Panc1 (cell line): ENCODE results near the gene FAP. TPM values are rescaled to one million over a fixed set of nuclear protein-coding genes. Genes with fewer than 3 reads are reported as not detected.

Source experiments
- ATAC-seq: fragments of 200-7000 bp; cut with Tn5 transposase; 2 replicates; pipeline ENCODE4 v1.9.1; 2020; ENCODE audit warnings: mild to moderate bottlenecking, moderate library complexity
- BruUV-seq: library from RNA; stranded (reverse); fragments of 400-500 nt; replicated peaks from 2 replicates; lab custom pipeline; 2021; lab: Mats Ljungman, UMichigan
- CTCF ChIA-PET: fragments of 300-600 bp; sonication (Branson Sonifier 250); formaldehyde crosslinking; loops from one replicate; lab custom pipeline; 2022; ENCODE audit warnings: antibody characterized with exemption; lab: Charles Lee
- POLR2A ChIA-PET: fragments of 300-600 bp; sonication (Branson Sonifier 250); formaldehyde crosslinking; loops from one replicate; lab custom pipeline; 2022; ENCODE audit warnings: antibody characterized with exemption; lab: Charles Lee
- DNase-seq: peaks from one replicate; pipeline ENCODE4 v3.0.0-alpha.2; 2010; ENCODE audit warnings: low read depth, low spot score
- H3K27ac ChIP-seq: 2 replicates; pipeline ENCODE4 v1.5.1; 2011; ENCODE audit warnings: mild to moderate bottlenecking, low read length, inconsistent platforms
- H3K27me3 ChIP-seq: fragments of 200-500 bp; sonication (Bioruptor generic); 2 replicates; pipeline ENCODE4 v1.6.0; 2014; ENCODE audit warnings: low read length, inconsistent platforms; ENCODE audit not compliant: control insufficient read depth, insufficient read depth
- H3K36me3 ChIP-seq: fragments of 200-500 bp; sonication (Bioruptor generic); 2 replicates; pipeline ENCODE4 v1.5.1; 2014; ENCODE audit warnings: inconsistent platforms, mild to moderate bottlenecking, low read length, moderate library complexity; ENCODE audit not compliant: control insufficient read depth, insufficient read depth
- H3K4me1 ChIP-seq: 2 replicates; pipeline ENCODE4 v1.5.1; 2011; ENCODE audit warnings: inconsistent platforms, mild to moderate bottlenecking, low read length, moderate library complexity; ENCODE audit not compliant: control insufficient read depth, insufficient read depth
- H3K4me3 ChIP-seq, 2 experiments: 2 replicates each; pipeline ENCODE4 v1.5.1; 2011 to 2012; ENCODE audit warnings: low read depth in 2 of 2, low read length in 2 of 2, mild to moderate bottlenecking in 2 of 2, inconsistent platforms in 1 of 2, moderate library complexity in 1 of 2
- H3K9me3 ChIP-seq: fragments of 200-500 bp; sonication (Bioruptor generic); 2 replicates; pipeline ENCODE4 v1.5.1; 2014; ENCODE audit warnings: low read depth, mild to moderate bottlenecking, inconsistent platforms, low read length, moderate library complexity; ENCODE audit not compliant: control insufficient read depth, insufficient read depth
- POLR2AphosphoS5 ChIP-seq: IDR thresholded peaks from 2 replicates; pipeline ENCODE4 v1.6.1; 2012; ENCODE audit warnings: mild to moderate bottlenecking, low read depth, low read length, moderate library complexity
- SIN3A ChIP-seq: IDR thresholded peaks from 2 replicates; pipeline ENCODE4 v1.6.1; 2012; ENCODE audit warnings: low read depth, mild to moderate bottlenecking, low read length, moderate library complexity, borderline replicate concordance; ENCODE audit not compliant: insufficient read depth
- TCF7L2 ChIP-seq: IDR thresholded peaks from 2 replicates; pipeline ENCODE4 v1.6.1; 2011; ENCODE audit warnings: mild to moderate bottlenecking, low read depth, low read length, inconsistent platforms
- in situ Hi-C: cut with HindIII; loops from 2 replicates; pipeline ENCODE4 v1.10.0; 2016; ENCODE audit warnings: low sequenced_read_pairs, low pct_unique_long_range_greater_than_20kb
- intact Hi-C: fragments of 100-400 bp; cut with micrococcal nuclease; formaldehyde crosslinking; loops from one replicate; pipeline ENCODE4 v1.10.0; 2022; ENCODE audit not compliant: unreplicated experiment
- total RNA-seq: library from RNA; stranded (reverse); gene quantifications from one replicate; pipeline ENCODE4 v1.2.1, GENCODE V29; 2021; ENCODE audit not compliant: unreplicated experiment
- TF ChIP-seq, protein P1 (sequence below), 2 experiments: IDR thresholded peaks; 2 replicates each; pipeline ENCODE4 v1.6.1; 2011 to 2012; ENCODE audit warnings: low read depth in 2 of 2, control low read depth in 1 of 2, low read length in 1 of 2, mild to moderate bottlenecking in 1 of 2, moderate library complexity in 1 of 2; ENCODE audit not compliant: insufficient read depth in 1 of 2
- TF ChIP-seq, protein P2 (sequence below): fragments of 450-650 bp; IDR thresholded peaks from 2 replicates; pipeline ENCODE4 v1.5.1; 2017; ENCODE audit warnings: mild to moderate bottlenecking

The FAP gene
- total RNA-seq, 1 experiment from 2014 or later = not detected

DNA sequence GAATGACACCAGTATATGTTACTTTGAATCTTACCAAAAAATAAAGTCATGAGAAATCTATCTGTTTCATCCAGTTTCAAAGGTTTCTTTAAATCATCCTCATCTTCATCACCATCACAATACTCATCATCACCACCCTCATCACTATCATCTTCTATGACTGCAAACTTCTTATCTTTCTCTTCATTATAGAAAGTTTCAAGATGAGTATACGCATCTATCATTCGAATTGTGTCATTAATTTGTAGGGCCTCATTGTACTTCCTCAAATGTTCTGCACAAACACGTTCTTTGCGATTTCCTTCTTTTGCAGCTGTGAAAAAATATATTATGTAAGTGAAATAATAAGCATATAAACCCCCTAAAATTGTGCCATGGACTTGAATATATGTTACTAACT is 34.1 kb upstream of the FAP start:
- Histone ChIP-seq H3K9me3 (no peaks in the 10 kb centered on the region), H3K27ac (no peak overlapping the region), H3K27me3 (no peaks in the 10 kb centered on the region), H3K36me3 (no peaks in the 10 kb centered on the region), H3K4me1 (no peaks in the 10 kb centered on the region), H3K4me3 (no peak overlapping the region)
- in situ Hi-C loops = no loop called here
- ATAC-seq (no peak), DNase-seq (no peak)
- TF ChIP-seq POLR2AphosphoS5 (no peak), SIN3A (no peak), TCF7L2 (no peak)
- TF ChIP-seq, protein P1, sequence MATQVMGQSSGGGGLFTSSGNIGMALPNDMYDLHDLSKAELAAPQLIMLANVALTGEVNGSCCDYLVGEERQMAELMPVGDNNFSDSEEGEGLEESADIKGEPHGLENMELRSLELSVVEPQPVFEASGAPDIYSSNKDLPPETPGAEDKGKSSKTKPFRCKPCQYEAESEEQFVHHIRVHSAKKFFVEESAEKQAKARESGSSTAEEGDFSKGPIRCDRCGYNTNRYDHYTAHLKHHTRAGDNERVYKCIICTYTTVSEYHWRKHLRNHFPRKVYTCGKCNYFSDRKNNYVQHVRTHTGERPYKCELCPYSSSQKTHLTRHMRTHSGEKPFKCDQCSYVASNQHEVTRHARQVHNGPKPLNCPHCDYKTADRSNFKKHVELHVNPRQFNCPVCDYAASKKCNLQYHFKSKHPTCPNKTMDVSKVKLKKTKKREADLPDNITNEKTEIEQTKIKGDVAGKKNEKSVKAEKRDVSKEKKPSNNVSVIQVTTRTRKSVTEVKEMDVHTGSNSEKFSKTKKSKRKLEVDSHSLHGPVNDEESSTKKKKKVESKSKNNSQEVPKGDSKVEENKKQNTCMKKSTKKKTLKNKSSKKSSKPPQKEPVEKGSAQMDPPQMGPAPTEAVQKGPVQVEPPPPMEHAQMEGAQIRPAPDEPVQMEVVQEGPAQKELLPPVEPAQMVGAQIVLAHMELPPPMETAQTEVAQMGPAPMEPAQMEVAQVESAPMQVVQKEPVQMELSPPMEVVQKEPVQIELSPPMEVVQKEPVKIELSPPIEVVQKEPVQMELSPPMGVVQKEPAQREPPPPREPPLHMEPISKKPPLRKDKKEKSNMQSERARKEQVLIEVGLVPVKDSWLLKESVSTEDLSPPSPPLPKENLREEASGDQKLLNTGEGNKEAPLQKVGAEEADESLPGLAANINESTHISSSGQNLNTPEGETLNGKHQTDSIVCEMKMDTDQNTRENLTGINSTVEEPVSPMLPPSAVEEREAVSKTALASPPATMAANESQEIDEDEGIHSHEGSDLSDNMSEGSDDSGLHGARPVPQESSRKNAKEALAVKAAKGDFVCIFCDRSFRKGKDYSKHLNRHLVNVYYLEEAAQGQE (IDR thresholded peaks at IDR 0.05; ENCODE audit: insufficient read depth in 1 of 2, low read depth in 2 of 2, low read length in 1 of 2) = no peak
- TF ChIP-seq, protein P2, sequence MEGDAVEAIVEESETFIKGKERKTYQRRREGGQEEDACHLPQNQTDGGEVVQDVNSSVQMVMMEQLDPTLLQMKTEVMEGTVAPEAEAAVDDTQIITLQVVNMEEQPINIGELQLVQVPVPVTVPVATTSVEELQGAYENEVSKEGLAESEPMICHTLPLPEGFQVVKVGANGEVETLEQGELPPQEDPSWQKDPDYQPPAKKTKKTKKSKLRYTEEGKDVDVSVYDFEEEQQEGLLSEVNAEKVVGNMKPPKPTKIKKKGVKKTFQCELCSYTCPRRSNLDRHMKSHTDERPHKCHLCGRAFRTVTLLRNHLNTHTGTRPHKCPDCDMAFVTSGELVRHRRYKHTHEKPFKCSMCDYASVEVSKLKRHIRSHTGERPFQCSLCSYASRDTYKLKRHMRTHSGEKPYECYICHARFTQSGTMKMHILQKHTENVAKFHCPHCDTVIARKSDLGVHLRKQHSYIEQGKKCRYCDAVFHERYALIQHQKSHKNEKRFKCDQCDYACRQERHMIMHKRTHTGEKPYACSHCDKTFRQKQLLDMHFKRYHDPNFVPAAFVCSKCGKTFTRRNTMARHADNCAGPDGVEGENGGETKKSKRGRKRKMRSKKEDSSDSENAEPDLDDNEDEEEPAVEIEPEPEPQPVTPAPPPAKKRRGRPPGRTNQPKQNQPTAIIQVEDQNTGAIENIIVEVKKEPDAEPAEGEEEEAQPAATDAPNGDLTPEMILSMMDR = no peak
- POLR2A ChIA-PET = no interaction called here
- no TSS peak for BruUV-seq
- CTCF ChIA-PET = no interaction called here
- intact Hi-C loops = no loop called here

DNA sequence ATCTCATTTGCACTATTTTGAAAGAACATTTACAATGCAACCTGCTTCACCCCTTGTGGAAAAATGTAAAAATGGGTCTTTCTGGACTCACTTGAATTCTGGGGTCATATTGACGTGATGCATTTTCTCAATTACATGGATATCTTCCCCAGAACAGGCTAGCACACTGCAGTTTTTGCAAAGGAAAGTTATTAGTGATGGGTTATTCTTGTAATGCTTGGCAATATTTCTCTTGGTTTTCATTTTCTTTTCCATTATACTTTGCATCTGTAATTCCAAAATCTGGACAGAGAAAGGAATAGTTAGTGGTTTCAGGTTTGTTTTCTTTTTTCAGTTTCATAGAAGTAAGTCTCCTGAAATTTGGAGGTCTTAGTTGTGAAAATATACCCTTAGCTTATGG is 24.8 kb upstream of the FAP start:
- no peak for ATAC-seq
- ChIA-PET POLR2A (no interaction called here), CTCF (no interaction called here)
- in situ Hi-C loops = no loop called here
- no TSS peak for BruUV-seq
- Histone ChIP-seq H3K27me3 (no peaks in the 10 kb centered on the region), H3K4me3 (no peak overlapping the region), H3K9me3 (no peaks in the 10 kb centered on the region), H3K4me1 (no peaks in the 10 kb centered on the region), H3K36me3 (no peaks in the 10 kb centered on the region), H3K27ac (no peak overlapping the region)
- DNase-seq = no peak
- TF ChIP-seq, protein P2 = no peak
- TF ChIP-seq, protein P1 (IDR thresholded peaks at IDR 0.05; ENCODE audit: insufficient read depth in 1 of 2, low read depth in 2 of 2, low read length in 1 of 2) = no peak
- no peak for TF ChIP-seq TCF7L2
- no peak for TF ChIP-seq POLR2AphosphoS5
- TF ChIP-seq SIN3A = no peak
- intact Hi-C loops = no loop called here
